Measurements from ENCODE around the gene RPA1.

Gene RPA1

DNA sequence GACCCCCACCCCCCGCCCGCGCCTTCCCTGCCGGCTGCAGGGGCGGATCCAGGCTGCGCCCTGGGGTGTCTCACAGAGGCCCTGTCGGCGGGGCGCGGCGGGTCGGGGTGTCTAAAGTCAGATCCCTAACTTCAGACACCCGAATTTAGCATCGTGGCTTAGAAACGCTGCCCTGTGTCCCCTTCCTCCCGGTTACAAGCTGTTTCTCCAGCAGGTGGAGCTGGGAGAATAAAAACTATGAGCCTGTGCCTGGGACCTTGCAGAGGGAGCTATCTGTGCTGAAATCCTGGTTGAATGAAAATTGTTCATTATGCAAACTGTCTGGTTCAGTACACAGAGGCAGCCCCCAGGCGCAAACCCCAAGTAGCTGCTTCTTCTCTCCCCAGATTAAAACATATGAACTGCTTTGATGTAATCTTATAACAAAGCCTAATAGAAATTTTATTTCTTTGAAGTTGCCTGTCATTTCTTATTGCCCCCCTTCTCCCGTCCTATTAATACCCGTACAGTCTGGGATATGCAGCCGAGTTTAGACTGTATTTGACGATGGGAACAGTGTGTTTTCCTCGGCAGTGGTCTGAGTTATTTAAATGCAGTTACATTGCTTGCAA is 79.0 kb downstream of the RPA1 start:
- DNase-seq (ENCODE audit: low read depth in 2 of 2): no peak

DNA sequence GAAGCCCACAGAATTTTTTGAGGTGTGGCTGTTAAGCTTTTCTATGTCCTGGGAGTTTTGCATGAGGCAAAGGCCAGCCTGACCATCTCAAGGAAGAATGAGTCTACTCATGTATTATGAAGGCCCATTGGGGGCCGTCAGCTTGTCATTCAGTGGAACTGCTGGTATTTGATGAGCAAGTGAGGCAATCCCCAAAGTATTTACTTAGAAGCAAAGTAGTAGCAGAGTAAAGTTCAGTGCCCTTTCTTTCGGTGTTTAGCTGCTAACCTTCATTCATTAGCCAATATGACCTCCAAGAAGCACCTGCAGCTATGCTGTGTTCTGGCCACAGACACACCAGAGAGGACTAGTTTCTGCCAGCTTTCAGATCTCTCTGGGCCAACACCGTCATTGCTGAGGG is 80.2 kb downstream of the RPA1 start:
- no peak for DNase-seq (ENCODE audit: low read depth in 2 of 2)

DNA sequence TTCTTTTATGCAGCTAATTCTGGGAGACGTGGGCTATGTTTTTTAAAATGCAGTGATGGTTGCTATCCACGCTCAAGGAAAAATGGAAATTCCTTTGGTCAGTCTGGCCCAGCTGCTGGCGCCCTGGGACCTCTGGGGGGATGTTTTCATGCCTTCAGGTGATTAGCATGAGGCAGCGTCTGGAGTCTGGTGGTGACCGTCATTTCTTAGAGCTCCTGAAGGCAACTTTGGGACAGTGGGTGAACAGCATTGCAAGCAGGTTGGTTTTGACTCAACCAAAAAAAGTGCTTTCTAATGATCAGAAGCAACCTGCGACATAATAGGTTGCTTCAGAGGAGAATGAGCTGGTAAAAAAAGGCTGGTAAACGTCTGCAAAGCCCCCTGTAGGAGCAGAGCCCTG is 82.3 kb downstream of the RPA1 start:
- no peak for DNase-seq (ENCODE audit: low read depth in 2 of 2)

DNA sequence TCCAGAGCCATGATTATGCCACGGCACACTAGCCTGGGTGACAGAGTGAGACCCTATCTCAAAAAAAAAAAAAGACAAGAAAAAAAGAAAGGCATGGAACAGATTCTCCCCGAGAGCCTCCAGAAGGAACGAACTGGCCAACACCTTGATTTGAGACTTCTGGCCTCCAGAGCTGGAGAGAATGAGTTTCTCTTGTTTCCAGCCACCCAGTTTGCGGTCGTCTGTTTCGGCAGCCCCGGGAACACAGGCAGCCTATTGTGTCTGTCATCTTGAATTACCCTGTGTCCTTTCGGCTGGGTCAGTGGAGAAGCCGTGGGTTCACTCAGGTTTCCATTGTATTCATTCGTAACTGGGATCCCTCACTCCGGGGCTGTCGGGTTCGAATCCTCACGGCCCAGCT is 83.9 kb downstream of the RPA1 start:
- no peak for DNase-seq (ENCODE audit: low read depth in 2 of 2)

DNA sequence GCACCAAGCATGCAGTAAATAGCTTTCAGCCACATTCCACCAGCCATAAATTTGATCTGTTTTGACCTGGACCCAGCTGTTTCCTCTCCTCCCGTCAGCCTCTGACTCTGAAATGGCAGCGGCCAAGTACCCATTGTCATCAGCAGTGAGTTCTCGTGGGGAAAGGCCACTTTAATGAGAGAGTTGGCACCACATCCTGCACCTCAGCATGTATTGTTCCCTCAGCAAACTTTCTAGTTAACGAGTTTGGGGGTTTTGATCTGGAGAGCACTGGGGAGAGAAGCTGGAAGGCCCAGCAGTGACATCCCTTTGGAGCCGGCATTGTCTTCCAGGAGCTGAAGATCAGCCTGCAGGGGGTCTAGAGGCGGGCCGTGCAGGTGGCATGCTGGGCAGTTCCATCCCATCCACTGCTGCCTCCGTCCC is 84.9 kb downstream of the RPA1 start:
- no peak for DNase-seq (ENCODE audit: low read depth in 2 of 2)

DNA sequence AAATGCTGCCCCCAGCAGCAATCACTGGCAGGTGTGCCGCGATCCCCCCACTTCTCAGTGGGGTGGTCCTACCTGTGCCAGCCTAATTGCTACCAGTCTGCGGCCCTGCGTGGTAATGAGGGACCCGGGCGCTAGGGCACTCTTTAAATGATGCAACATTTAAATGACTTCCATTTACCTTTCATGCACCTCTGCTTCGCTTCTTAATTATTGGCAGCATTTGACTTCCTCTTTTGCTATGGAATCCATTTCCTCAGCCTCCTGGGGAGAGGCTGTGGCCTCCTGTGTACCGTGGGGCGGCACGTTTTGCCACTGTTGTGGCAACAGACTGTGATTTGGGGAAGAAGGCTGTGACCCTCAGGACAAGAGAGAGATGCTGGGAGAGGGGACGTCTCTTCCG is 86.1 kb downstream of the RPA1 start:
- DNase-seq (ENCODE audit: low read depth in 2 of 2): no peak

DNA sequence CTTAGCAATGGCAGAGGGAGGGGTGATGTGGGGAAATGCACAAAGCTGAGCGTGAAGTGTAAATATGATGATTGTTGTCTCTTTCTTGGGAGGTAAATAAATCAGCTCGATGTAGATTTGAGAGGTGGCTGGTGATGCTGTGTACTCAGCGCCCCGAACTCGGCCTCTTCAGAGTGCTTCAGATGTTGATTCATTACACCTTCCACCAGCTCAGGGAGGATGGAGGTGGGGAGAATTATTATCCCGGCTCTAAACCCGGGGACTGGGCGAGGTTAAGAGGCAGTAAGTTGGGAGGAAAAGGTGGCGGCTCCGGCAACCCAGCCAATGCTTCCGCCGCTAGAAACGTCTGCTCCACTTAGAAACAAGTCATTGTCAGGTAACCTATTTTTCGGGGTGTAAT is 86.5 kb downstream of the RPA1 start:
- no peak for DNase-seq (ENCODE audit: low read depth in 2 of 2)

DNA sequence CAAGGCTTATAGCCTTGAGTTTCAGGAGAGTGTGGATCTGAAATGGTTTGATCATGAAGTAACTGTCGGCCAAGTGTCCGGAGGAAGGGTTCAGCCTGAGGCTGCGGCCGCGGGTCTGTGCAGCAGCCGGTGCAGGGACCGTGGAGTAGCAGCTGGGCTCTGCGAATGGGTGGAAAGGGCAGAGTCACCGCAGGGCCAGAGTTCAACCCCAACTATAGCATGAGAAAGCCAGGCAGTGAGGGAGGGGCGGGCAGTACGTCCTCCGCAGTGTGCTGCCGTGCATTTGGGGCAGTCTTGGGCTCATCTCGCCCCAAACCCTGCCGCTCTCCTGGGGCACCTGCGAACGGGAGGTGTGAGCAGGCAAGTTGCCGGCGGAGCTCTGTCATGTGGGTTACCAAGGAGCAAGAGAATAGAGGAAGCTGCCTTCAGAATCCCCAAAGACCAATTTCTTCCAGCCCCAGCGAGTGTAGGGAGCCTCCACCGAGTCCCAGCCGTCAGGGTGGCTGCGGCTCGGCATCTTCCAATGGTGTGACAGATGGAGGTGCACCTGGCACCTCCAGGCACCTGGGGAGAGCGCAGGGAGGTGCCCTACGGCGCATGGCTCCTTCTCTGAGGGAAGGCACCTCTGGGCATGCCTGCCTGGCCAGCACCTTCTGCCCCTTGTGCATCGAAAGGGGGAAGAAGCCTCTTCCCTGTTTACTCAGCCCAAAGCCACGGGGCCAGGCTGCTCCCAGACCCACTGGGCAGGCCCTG is 87.3 kb downstream of the RPA1 start:
- DNase-seq (ENCODE audit: low read depth in 2 of 2): no peak

DNA sequence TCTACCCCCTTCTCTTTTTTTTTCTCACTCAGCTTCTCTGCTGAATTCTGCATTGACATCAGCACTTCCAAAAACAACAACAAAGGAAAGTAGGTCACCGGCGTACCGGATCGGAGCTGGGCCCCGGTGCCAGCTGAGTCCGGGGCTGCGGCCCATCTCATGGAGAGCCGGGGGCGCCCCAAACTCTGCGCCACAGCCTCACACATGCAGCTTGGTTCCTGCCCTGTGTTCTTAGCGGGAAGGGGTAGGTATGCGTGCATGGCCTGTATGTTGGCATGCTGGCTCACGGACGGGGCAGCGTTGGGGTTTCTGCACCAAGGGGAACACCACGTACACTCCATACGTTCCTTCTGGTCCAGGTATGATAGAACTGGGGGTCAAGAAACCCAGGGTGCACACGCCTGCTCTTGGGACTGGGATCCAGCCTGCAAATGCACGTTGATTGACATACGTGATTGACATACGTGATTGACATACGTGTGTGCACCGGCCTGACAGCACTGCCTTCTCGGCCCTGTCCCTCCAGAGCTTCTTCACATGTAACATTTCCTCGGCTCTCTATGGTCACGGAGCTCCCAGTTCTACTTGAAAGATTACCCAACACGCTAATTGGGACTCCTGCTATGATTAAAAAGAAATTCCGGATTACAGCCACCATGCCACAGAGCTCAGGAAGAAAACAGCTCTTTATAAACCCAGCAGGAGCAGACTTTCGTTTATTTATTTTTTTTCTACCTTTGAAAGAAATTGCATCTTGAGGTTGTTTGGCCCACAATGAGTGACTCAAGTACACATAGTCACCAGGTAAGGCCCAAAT is 88.7 kb downstream of the RPA1 start:
- DNase-seq (ENCODE audit: low read depth in 2 of 2): no peak

DNA sequence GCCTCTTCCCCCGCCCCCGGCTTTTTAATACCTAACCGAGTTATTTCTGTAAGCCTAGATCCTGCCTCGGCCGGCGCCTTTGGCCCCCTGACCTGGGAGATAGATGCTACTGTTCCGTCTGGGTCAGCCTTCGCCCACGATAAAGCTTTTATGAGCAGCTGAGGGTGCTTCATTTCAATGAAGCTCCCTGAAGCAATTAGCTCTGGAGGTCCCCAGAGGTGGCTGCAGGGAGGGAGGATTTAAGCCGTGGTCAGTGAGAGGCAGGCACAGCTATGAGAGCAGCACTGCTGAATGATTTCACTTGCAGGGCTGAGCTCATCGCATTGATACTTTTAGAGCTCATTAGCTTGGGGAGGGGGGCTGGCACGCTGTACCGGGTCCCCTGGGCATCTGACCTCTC is 89.4 kb downstream of the RPA1 start:
- DNase-seq (ENCODE audit: low read depth in 2 of 2): no peak

DNA sequence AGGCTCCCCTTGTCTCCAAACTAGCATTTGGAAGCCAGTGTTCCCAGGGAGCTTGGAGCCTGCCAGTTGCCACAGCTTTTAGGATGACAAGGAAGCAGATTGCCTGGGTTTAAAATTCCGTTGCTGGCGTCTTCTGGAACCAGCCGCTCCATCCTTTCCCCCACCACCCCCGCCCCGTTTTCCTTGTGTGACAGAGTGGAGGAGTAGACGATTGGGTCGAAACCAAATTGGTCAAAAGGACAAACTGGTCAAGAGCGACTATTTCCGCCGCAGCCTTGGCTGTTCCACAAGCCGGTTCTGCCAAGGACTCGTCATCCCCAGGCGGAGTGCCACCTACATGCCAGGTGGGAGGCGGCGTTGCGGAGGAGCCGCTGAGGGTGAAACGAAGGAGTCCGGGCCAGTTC is 91.1 kb downstream of the RPA1 start:
- DNase-seq (ENCODE audit: low read depth in 2 of 2): no peak

DNA sequence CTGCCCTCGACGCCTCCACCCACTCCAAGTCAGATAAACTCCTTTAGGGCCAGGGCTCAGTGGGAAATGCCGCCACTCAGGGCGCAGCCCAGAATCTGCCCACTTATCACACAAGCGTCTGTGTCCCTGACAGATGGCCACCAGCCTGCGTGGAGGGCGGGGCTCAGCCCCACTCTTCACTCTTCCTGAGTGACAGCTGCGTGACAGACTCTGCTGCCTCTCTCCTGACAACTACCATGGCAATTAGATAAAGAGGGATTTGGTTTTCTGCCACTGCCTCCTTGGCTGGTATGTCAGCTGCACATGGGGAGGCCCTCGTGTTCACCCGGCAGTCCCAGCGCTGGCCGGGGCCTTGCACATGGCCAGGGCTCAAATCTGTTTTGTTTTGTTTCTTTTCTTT is 99.2 kb downstream of the RPA1 start:
- DNase-seq (ENCODE audit: low read depth in 2 of 2): no peak

DNA sequence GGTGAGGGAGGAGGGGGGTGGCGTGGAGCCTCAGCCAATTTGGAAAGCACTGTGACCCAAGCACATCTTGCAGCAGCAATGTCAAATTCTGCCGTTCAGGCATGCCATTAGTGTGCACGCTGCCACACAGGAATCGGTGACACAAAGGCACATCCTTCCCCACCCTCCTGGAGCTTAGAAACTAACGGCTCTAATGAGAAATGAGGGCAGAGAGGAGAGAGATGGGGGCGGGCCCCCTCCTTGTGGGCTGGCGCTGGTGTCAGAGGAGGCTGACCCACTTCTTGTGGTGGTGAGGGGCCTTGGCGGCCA is 100.5 kb downstream of the RPA1 start:
- no peak for DNase-seq (ENCODE audit: low read depth in 2 of 2)

DNA sequence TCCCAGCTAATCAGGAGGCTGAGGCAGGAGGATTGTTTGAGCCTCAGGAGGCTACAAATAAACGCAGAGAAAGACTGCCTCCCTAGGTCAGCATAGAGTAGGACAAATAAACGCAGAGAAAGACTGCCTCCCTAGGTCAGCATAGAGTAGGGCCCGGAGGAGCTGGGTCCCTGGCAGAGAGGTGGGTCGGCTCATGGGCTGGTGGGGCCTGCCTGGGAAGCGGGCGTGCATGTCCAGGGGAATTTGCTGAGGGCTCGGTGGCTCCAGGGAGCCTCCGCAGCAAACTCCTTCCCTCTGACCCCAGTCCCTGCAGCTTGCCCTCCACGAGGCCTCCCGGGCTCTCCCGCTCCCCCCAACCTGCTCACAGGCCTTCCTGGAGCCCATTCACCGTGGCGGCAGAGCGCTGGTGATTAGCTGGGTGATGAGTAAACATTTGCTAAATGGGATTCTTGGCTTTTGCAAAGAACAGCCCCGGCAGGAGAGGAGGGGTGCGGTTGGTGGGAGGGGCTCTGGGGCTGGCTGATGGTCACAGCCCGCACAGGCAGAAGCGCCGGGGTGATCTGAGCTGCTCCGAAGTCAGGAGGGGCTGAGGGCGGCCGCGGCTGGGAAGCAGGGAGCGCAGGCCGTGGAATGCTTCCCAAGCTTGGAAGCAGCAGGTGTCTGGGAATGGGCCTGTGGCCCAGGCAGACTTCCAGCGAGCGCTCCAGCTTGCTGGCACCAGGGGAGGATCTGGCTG is 102.2 kb downstream of the RPA1 start:
- no peak for DNase-seq (ENCODE audit: low read depth in 2 of 2)

DNA sequence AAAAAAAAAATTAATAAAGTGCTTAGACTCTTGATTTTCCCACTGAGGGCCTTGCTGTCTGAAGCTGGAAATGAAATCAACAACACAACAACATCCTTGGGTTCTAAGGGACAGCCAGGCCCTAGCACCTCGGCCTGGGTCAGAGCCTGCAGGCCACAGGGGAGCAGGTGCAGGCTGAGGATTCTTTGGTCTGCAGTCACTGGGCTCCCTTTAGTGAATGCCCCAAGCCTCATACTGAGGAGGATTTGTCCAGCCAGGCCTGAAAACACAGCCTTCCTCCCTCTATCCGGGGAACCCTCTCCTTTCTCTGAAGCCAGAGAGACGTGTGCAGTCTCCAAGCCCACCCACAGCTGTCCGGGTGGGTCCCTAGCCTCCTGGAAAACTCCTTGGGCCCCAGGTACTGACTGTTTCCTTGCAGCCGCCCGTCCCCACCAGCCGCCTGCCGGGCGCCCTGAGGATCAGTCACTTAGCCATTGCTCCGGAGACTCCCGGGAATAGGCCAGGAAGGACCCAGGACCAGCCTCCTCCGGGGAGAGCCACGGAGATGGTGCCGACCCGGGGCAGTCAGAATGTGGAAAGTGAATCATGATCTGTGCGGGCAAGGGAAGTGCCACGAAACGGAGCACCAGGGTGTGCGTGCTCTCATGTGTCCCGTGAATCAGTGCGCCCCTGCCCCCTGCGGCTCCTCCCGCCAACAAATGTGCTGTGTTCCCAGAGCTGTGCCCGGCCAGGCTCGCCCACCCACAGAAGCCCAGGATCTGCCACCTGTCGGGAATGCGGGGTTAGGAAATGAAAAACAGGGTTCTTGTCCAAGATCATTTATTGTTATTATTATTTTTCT is 104.3 kb downstream of the RPA1 start:
- no peak for DNase-seq (ENCODE audit: low read depth in 2 of 2)

DNA sequence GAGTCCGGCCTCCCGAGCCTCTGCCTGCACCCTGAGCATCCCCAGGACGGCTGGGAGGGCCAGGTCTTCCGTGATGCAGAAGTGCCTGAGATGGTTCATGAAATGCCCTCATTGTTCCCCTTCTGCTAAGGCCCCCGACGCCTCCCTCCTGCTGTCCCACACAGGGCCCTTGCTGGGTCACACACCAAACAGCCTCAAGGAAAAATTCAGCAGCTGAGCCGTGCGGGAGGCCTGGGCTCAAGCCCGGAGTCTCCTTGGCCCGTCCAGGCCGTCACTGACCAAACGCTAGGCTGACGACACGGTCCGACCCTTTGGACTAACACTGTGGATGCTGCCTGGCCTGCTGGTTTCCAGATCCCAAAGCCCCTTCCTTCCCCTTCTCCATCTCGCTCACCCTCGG is 105.1 kb downstream of the RPA1 start:
- DNase-seq (ENCODE audit: low read depth in 2 of 2): no peak

DNA sequence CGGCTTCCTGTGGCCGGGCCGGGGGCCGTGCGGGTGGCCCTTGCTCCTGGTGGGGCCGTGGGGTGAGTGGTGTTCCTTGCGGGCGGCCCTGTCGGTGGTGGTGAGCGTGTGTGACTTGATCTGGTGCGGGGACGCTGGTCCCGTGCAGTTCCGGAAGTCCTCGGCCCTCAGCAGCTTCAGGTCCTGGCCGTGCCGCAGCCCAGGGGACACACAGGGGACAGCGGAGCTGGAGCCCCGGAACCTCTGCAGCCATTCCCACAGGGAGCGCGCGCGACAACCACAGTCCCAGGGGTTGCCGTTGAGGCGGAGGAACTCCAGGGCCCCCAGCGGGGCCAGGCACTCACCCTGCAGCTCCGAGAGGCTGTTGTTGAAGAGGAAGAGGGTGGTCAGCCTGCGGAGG is 107.0 kb downstream of the RPA1 start:
- no peak for DNase-seq (ENCODE audit: low read depth in 2 of 2)

DNA sequence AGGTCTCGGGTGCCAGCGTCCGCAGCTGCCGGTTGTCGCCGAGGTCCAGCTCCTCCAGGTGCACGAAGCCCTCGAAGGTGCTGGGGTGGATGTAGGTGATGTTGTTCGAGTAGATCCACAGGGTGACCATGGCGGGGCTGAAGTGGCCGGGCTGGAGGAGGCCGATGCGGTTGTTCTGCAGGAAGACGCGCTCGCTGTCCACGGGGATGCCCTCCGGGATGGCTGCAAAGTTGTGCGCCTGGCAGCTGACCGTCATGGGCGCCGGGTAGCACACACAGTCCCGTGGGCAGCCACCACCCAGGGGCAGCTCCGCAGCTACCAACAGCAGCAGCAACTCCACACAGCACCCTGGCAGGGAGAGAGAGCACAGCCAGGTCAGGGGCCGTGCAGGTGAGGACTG is 107.7 kb downstream of the RPA1 start:
- DNase-seq (ENCODE audit: low read depth in 2 of 2): no peak

DNA sequence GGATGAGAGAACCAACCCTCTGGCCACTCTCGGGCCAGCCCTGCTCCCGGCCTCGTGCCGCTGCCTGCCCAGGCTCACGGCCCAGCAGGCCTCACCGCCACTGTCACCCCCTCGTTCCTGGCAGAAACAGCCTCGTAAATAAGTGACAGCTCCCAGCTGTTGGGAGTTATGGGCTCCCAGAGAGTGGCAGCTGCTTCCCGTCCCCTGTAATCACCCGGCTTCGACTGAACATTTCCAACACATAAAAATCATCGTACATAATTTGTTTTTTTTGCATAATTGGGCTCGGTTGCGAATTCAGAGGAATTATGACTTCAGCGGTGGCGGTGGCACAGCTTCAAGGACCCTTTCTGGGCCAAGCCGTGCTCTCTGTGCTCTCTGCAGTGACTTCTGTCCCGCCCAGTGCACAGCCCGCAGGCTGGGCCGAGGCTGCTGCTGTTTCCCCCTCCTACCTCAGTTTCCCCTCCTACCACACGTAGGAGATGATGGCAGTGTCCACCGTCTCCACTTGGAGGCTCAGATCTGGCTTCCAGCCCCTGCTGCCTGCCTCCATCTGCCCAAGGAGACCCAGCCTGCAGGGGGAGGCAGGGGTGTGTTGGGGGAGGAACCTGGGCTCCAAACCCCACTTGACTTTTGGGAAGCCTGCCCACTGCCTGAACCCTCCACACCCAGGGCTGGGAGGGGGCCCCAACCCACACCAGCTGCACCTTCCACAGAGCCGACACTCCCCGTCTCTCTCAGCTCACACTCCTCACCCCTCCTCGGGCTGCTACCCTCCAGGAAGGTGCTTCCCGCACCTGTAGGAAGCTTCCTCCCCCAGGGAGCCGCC is 110.4 kb downstream of the RPA1 start:
- no peak for DNase-seq (ENCODE audit: low read depth in 2 of 2)

DNA sequence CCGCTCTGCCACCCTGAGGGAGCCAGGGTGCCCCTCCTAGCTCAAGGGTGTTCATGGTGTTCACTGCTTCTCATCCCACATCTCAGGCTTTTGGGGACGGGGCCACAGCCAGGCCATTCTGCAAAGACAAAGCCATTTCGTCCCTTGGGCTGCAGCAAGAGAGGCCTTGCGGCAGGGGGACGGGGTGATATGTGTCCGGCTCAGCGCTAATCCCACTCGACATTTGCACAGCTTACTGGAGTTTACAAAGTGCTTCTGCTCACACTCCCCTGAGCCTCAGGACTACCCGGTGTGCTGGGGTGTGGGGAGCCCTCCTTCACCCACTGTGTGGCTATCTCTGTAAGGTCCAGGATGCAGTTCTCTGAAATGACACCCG is 111.0 kb downstream of the RPA1 start:
- DNase-seq (ENCODE audit: low read depth in 2 of 2): no peak
